PFSK-1 (cell line): Measurements from ENCODE around the gene CYTH3.

Source experiments
- FOXP2 ChIP-seq: optimal IDR thresholded peaks from 2 replicates; pipeline ENCODE3; 2011; ENCODE audit warnings: borderline replicate concordance, control low read depth, inconsistent platforms; ENCODE audit not compliant: insufficient read depth; ENCODE audit errors: extremely low read length, extremely low read depth
- POLR2AphosphoS5 ChIP-seq: IDR thresholded peaks from 2 replicates; pipeline ENCODE4 v1.6.1; 2012; ENCODE audit warnings: low read depth, mild to moderate bottlenecking, control low read depth, low read length, moderate library complexity
- SIN3A ChIP-seq: IDR thresholded peaks from 2 replicates; pipeline ENCODE4 v1.6.1; 2012; ENCODE audit warnings: mild to moderate bottlenecking, low read length, moderate library complexity, borderline replicate concordance; ENCODE audit not compliant: insufficient read depth
- TAF1 ChIP-seq: IDR thresholded peaks from 2 replicates; pipeline ENCODE4 v1.6.1; 2012; ENCODE audit warnings: low read length, control low read depth, borderline replicate concordance; ENCODE audit not compliant: insufficient read depth
- TF ChIP-seq, protein P1 (sequence below), 2 experiments: IDR thresholded peaks; 2 replicates each; pipeline versions ENCODE4 v1.6.1 to v1.8.0; 2011 to 2012; ENCODE audit warnings: low read depth in 2 of 2, low read length in 2 of 2, control low read depth in 1 of 2, inconsistent platforms in 1 of 2, mild to moderate bottlenecking in 1 of 2, moderate library complexity in 1 of 2; ENCODE audit not compliant: insufficient read depth in 1 of 2

CYTH3 gene

DNA sequence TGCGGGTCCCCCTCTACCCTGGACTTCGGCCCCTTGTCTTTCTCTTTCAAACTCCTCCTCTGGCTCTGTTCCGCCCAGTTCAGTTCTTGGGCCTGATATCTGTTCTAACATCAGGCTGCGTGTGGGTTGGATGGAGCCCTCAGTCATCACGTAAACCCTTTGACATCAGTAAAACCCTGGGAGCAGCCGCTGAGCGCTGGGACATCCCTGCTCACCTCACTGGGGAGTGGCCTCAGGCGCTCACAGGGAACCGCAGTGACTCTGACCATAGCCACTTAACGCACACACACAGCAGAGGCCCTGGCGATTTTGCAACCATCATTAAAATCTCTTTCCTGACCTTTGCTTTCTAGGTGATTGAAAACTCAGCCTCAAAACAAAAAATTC, 113.3 kb downstream of the CYTH3 start:
- TF ChIP-seq FOXP2 = no peak
- TF ChIP-seq SIN3A = no peak
- no peak for TF ChIP-seq POLR2AphosphoS5
- TF ChIP-seq TAF1 = no peak
- TF ChIP-seq, protein P1, sequence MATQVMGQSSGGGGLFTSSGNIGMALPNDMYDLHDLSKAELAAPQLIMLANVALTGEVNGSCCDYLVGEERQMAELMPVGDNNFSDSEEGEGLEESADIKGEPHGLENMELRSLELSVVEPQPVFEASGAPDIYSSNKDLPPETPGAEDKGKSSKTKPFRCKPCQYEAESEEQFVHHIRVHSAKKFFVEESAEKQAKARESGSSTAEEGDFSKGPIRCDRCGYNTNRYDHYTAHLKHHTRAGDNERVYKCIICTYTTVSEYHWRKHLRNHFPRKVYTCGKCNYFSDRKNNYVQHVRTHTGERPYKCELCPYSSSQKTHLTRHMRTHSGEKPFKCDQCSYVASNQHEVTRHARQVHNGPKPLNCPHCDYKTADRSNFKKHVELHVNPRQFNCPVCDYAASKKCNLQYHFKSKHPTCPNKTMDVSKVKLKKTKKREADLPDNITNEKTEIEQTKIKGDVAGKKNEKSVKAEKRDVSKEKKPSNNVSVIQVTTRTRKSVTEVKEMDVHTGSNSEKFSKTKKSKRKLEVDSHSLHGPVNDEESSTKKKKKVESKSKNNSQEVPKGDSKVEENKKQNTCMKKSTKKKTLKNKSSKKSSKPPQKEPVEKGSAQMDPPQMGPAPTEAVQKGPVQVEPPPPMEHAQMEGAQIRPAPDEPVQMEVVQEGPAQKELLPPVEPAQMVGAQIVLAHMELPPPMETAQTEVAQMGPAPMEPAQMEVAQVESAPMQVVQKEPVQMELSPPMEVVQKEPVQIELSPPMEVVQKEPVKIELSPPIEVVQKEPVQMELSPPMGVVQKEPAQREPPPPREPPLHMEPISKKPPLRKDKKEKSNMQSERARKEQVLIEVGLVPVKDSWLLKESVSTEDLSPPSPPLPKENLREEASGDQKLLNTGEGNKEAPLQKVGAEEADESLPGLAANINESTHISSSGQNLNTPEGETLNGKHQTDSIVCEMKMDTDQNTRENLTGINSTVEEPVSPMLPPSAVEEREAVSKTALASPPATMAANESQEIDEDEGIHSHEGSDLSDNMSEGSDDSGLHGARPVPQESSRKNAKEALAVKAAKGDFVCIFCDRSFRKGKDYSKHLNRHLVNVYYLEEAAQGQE (IDR thresholded peaks at IDR 0.05; ENCODE audit: insufficient read depth in 1 of 2, low read depth in 2 of 2, low read length in 2 of 2) = no peak

- TF ChIP-seq FOXP2 (no peak), POLR2AphosphoS5 (no peak), SIN3A (no peak), TAF1 (no peak)
- TF ChIP-seq, protein P1 (IDR thresholded peaks at IDR 0.05; ENCODE audit: insufficient read depth in 1 of 2, low read depth in 2 of 2, low read length in 2 of 2) = no peak
Observed at GRCh38 chr7:6158424-6159096, 113.9 kb downstream of the CYTH3 start.

GRCh38 chr7:6157685-6158423, 114.6 kb downstream of the CYTH3 start:
- TF ChIP-seq, protein P1 (IDR thresholded peaks at IDR 0.05; ENCODE audit: insufficient read depth in 1 of 2, low read depth in 2 of 2, low read length in 2 of 2) = no peak

- no peak for TF ChIP-seq SIN3A
- TF ChIP-seq FOXP2 = no peak
Observed at GRCh38 chr7:6156734-6157133, 115.7 kb downstream of the CYTH3 start.

- TF ChIP-seq FOXP2 (no peak), TAF1 (no peak), SIN3A (no peak), POLR2AphosphoS5 (no peak)
- TF ChIP-seq, protein P1 (IDR thresholded peaks at IDR 0.05; ENCODE audit: insufficient read depth in 1 of 2, low read depth in 2 of 2, low read length in 2 of 2) = no peak
Observed at GRCh38 chr7:6155596-6155995, 116.8 kb downstream of the CYTH3 start.
